Measurements from ENCODE around the gene FGF12.

DNA sequence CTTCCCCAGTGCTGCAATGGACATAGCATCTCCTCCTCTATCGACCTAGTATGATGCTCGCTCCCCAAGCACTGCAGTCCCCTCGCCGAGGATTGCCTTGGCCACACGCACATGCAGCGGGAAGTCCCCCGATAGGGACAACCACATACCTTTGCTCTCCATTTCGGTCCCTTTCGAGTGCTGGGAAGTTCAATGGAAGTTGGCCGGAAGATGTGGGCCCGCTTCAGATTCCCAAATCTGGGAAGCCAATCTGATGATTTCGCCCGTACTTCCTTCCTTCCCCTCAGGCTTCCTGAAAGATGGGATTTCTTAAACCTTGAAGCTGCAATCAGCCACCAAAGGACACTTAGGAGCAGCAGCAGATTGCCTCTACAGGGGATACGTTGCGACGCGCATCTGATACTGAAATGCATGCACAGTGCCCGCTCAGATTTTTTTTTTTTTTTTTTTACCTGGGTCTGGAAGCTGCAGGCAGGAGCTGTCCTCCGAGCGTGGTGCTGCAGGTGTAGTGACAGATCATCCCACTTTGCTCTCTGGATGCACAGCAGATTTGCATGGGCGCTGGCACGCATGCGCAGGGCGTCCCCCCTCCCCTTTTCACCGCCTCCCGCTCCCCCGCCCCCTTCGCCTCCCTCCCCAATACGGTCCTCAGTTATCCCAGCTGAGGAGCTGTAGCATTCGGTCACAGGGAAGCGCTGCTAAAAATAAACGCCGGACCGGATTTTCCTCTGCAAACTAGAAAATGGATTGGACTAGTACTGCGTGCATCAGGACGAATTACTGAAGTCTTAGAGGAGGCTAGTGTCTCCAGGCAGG is at the start of gene FGF12:
- TF ChIP-seq, protein P1, sequence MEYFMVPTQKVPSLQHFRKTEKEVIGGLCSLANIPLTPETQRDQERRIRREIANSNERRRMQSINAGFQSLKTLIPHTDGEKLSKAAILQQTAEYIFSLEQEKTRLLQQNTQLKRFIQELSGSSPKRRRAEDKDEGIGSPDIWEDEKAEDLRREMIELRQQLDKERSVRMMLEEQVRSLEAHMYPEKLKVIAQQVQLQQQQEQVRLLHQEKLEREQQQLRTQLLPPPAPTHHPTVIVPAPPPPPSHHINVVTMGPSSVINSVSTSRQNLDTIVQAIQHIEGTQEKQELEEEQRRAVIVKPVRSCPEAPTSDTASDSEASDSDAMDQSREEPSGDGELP (IDR thresholded peaks at IDR 0.05; ENCODE audit: borderline replicate concordance, low read depth) = no peak
- no peak for TF ChIP-seq EZH2 (conservative IDR thresholded peaks at IDR 0.05; ENCODE audit: low read depth, low read length)
- no peak for TF ChIP-seq NFYB (CRISPR knock-in tag; IDR thresholded peaks at IDR 0.05)
- TF ChIP-seq, protein P2, sequence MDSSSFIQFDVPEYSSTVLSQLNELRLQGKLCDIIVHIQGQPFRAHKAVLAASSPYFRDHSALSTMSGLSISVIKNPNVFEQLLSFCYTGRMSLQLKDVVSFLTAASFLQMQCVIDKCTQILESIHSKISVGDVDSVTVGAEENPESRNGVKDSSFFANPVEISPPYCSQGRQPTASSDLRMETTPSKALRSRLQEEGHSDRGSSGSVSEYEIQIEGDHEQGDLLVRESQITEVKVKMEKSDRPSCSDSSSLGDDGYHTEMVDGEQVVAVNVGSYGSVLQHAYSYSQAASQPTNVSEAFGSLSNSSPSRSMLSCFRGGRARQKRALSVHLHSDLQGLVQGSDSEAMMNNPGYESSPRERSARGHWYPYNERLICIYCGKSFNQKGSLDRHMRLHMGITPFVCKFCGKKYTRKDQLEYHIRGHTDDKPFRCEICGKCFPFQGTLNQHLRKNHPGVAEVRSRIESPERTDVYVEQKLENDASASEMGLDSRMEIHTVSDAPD (CRISPR knock-in tag; IDR thresholded peaks at IDR 0.05) = no peak
- TF ChIP-seq TRIM24 (CRISPR knock-in tag; IDR thresholded peaks at IDR 0.05) = no peak
- TF ChIP-seq, protein P3, sequence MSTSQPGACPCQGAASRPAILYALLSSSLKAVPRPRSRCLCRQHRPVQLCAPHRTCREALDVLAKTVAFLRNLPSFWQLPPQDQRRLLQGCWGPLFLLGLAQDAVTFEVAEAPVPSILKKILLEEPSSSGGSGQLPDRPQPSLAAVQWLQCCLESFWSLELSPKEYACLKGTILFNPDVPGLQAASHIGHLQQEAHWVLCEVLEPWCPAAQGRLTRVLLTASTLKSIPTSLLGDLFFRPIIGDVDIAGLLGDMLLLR (CRISPR knock-in tag; IDR thresholded peaks at IDR 0.05) = no peak
- no peak for TF ChIP-seq EP300 (IDR thresholded peaks at IDR 0.05; ENCODE audit: low read depth in 2 of 2, low read length in 2 of 2)
- TF ChIP-seq EP300 (CRISPR knock-in tag; IDR thresholded peaks at IDR 0.05; ENCODE audit: borderline replicate concordance) = no peak
- TF ChIP-seq, protein P4, sequence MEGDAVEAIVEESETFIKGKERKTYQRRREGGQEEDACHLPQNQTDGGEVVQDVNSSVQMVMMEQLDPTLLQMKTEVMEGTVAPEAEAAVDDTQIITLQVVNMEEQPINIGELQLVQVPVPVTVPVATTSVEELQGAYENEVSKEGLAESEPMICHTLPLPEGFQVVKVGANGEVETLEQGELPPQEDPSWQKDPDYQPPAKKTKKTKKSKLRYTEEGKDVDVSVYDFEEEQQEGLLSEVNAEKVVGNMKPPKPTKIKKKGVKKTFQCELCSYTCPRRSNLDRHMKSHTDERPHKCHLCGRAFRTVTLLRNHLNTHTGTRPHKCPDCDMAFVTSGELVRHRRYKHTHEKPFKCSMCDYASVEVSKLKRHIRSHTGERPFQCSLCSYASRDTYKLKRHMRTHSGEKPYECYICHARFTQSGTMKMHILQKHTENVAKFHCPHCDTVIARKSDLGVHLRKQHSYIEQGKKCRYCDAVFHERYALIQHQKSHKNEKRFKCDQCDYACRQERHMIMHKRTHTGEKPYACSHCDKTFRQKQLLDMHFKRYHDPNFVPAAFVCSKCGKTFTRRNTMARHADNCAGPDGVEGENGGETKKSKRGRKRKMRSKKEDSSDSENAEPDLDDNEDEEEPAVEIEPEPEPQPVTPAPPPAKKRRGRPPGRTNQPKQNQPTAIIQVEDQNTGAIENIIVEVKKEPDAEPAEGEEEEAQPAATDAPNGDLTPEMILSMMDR (CRISPR knock-in tag; IDR thresholded peaks at IDR 0.05) = no peak
- no peak for TF ChIP-seq CREB1 (IDR thresholded peaks at IDR 0.05)
- no peak for TF ChIP-seq CREB1 (CRISPR knock-in tag; IDR thresholded peaks at IDR 0.05)
- TF ChIP-seq ZNF274 (CRISPR knock-in tag; IDR thresholded peaks at IDR 0.05) = no peak
- TF ChIP-seq ZBTB7A (CRISPR knock-in tag; IDR thresholded peaks at IDR 0.05) = no peak

Data from HepG2 (cell line).